Measurements from ENCODE around the gene KITLG. TPM values are rescaled to one million over a fixed set of nuclear protein-coding genes. Genes with fewer than 3 reads are reported as not detected.
"Not testable (repeated sequence)": the region's sequence is repeated elsewhere in the genome, so short reads cannot be mapped to it uniquely, and the experiment has no call there.

KITLG gene
- polyA plus RNA-seq, 2 of the 4 experiments (the other 2 are of a cell fraction): 8.0 to 10.1 TPM

DNA sequence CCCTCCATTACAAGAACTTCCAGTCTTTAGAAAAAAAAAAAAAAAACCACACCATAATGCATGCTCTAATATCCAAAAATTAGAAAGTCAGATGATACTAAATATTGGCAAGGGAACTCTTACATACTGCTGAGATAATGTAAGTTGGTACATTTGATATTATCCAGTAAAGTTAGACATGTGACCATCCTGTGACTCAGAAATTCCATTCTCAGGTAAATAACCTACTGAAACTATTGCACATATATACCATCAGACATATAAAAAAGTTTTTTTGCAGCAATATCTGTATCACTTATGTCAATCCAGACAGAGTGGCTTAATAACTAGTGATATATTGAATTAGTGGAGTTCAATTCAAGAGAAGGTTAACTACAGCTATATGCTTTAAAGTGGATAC, 63.5 kb downstream of the KITLG start:
- ChIA-PET POLR2A (no interaction called here), CTCF (no interaction called here)
- Histone ChIP-seq H3K9me3 (no peaks in the 10 kb centered on the region), H3K4me2 (no peak overlapping the region), H3K27ac (no peak overlapping the region), H3K4me3 (no peak overlapping the region), H3K4me1 (peaks cover 5% of the 10 kb centered on the region; the same call in 1 of the 3 replicates)
- TF ChIP-seq, protein P1, sequence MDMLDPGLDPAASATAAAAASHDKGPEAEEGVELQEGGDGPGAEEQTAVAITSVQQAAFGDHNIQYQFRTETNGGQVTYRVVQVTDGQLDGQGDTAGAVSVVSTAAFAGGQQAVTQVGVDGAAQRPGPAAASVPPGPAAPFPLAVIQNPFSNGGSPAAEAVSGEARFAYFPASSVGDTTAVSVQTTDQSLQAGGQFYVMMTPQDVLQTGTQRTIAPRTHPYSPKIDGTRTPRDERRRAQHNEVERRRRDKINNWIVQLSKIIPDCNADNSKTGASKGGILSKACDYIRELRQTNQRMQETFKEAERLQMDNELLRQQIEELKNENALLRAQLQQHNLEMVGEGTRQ (IDR thresholded peaks at IDR 0.05): no peak
- TF ChIP-seq HOXB5 (CRISPR knock-in tag; IDR thresholded peaks at IDR 0.05): no peak
- TF ChIP-seq FOSL2 (IDR thresholded peaks at IDR 0.05): no peak
- TF ChIP-seq FOSL2 (CRISPR knock-in tag; IDR thresholded peaks at IDR 0.05): no peak
- no peak for TF ChIP-seq HOXA7 (CRISPR knock-in tag; IDR thresholded peaks at IDR 0.05)
- FAIRE-seq (no peak), ATAC-seq (no peak), DNase-seq (ENCODE audit: low read depth in 1 of 2, low spot score in 1 of 2) (no peak)

DNA sequence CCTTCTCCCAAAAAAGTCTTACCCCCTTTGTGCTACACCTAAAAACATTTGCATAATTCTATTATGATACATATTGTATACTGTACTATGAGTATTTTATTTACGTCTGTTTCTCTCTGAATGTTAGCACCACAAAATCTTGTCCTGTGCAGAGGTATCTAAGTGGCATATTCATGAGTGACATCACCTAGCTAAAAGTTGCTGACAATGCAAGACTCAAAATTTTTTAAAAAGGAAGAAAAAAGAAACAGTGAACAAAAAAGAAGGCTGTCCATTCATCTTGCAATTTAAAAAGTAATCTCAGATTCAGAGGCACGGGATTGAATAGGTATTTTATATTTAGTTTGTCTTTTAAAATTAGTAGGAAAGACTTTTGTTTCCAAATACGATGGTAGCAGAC, 69.4 kb downstream of the KITLG start:
- Histone ChIP-seq H3K4me1 (peaks cover 5% of the 10 kb centered on the region; the same call in 1 of the 3 replicates), H3K9me3 (no peaks in the 10 kb centered on the region), H3K4me2 (no peak overlapping the region), H3K4me3 (no peak overlapping the region), H3K27ac (no peak overlapping the region)
- TF ChIP-seq MAFK (IDR thresholded peaks at IDR 0.05; ENCODE audit: partially characterized antibody) (peak; percentile 85), KDM1A (IDR thresholded peaks at IDR 0.05; ENCODE audit: low read depth) (no peak)
- WGBS (ENCODE audit: missing lambda C conversion rate): 89% methylated on average over 3 of the region's 3 CpGs
- ChIA-PET POLR2A (no interaction called here), CTCF (interaction anchor here (0.5 kb wide), 1 partner anchor 939 kb away, joined by 3 read pairs; no protein-coding TSS in a partner anchor)
- ATAC-seq: no peak
- DNase-seq (ENCODE audit: low read depth in 1 of 2, low spot score in 1 of 2): no peak
- no peak for FAIRE-seq

DNA sequence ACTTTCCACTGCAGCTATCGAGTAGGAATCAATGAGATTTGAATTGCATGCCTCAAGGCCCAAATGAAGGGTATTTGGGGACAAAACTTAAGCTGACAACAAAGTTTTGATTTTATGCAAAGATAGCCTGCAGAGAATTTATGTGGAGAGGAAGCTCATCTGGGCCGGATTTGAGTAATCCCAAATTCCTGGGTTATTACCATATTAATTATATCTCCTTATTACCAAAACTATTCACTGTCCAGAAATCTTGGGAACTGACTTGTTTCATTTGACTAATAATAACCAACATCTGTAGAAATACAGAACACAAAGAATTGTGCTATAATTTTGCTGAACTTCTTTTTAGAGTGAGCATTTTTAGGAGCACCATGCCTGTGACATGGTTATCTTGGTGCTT, 70.4 kb downstream of the KITLG start:
- ChIA-PET CTCF (interaction anchor here (1.0 kb wide), 1 partner anchor 13 kb away, joined by 4 read pairs; no protein-coding TSS in a partner anchor), POLR2A (no interaction called here)
- TF ChIP-seq KDM5A (IDR thresholded peaks at IDR 0.05) (no peak), MAZ (IDR thresholded peaks at IDR 0.05; ENCODE audit: borderline replicate concordance, low read depth, low read length) (no peak), TP53 (CRISPR knock-in tag; IDR thresholded peaks at IDR 0.05) (no peak), HOXB13 (CRISPR knock-in tag; IDR thresholded peaks at IDR 0.05; ENCODE audit: low read depth) (no peak), POLR2A (IDR thresholded peaks at IDR 0.05; ENCODE audit: low read length) (no peak)
- H3K27ac ChIP-seq: no peak overlapping the region
- ATAC-seq (no peak), DNase-seq (ENCODE audit: low read depth in 1 of 2, low spot score in 1 of 2) (no peak), FAIRE-seq (no peak)
- WGBS (ENCODE audit: missing lambda C conversion rate): 85% methylated on average over 2 of the region's 2 CpGs
- H3K4me3 ChIP-seq: no peak overlapping the region
- H3K4me2 ChIP-seq: no peak overlapping the region
- no peaks in the 10 kb centered on the region for H3K9me3 ChIP-seq
- peaks cover 5% of the 10 kb centered on the region; the same call in 1 of the 3 replicates for H3K4me1 ChIP-seq

DNA sequence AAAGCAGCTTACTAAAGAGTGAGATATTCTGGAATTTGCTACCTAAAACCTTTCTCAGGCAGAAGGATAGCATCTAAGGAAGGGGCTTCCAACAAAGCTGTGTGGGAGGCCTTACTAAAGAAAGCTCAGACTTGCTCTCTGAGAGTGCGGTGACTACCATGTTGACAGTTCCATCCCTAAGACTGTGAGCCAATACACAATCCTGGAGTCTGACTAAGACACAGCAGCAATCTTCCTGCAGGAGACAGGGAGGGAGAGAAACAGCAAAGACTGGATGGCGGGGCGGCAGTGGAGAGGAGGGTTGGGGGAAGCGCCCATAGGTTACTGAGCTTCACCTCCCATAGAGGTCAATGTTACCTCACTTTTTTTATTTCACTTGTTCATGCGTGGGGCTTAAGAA, 70.9 kb downstream of the KITLG start:
- Histone ChIP-seq H3K27ac (no peak overlapping the region), H3K4me3 (no peak overlapping the region), H3K9me3 (no peaks in the 10 kb centered on the region), H3K4me2 (no peak overlapping the region), H3K4me1 (peaks cover 5% of the 10 kb centered on the region; the same call in 1 of the 3 replicates)
- WGBS (ENCODE audit: missing lambda C conversion rate): 89% methylated on average over 5 of the region's 5 CpGs
- TF ChIP-seq TP53 (CRISPR knock-in tag; IDR thresholded peaks at IDR 0.05): no peak
- TF ChIP-seq SMC3 (IDR thresholded peaks at IDR 0.05): no peak
- TF ChIP-seq CEBPB (IDR thresholded peaks at IDR 0.05): no peak
- no peak for DNase-seq (ENCODE audit: low read depth in 1 of 2, low spot score in 1 of 2)
- no peak for ATAC-seq
- no peak for FAIRE-seq
- ChIA-PET POLR2A (no interaction called here), CTCF (interaction anchor here (1.0 kb wide), 1 partner anchor 12 kb away, joined by 4 read pairs; no protein-coding TSS in a partner anchor)

DNA sequence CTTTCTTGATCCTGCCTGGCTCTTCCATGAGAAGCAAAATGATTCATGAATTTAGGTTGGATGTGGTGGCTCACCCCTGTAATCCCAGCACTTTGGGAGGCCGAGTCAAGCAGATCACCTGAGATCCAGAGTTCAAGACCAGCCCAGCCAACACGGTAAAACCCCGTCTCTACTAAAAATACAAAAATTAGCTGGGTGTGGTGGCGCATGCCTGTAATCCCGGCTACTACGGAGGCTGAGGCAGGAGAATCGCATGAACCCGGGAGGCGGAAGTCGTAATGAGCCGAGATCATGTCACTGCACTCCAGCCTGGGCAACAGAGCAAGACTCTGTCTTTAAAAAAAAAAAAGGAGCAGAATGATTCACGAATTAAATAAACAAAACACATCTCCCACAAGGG, 72.4 kb downstream of the KITLG start:
- DNase-seq (ENCODE audit: low read depth in 1 of 2, low spot score in 1 of 2); CTCF ChIA-PET; ATAC-seq; H3K27ac ChIP-seq; POLR2A ChIA-PET; H3K4me3 ChIP-seq; FAIRE-seq; H3K9me3 ChIP-seq; H3K4me2 ChIP-seq; H3K4me1 ChIP-seq: not testable (repeated sequence)
- 86% methylated on average over 12 of the region's 12 CpGs for WGBS (ENCODE audit: missing lambda C conversion rate)

DNA sequence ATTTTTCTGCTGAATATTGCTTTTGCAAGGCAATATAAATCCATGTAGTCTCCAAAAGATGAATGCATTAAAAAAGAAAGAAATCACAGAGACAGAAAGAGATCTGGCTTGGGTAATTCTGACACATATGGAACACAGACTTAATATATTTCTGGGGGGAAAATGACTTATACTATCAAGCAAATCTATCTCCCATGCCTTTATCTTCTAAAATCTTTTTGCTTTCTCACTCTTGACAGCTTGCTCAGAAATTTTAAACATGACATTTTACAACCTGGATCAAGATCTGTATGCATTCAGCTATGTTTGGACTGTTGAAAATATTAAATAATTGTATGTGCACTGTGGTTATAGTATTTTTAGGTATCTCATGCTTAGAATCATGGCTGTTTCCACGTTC, 73.0 kb downstream of the KITLG start:
- Histone ChIP-seq H3K9me3 (no peaks in the 10 kb centered on the region), H3K27ac (no peak overlapping the region), H3K4me2 (no peak overlapping the region), H3K4me1 (0 out of 3 replicates have a peak, but pooled peaks cover 3% of the 10 kb centered on the region), H3K4me3 (no peak overlapping the region)
- DNase-seq (ENCODE audit: low read depth in 1 of 2, low spot score in 1 of 2): no peak
- TF ChIP-seq, protein P2, sequence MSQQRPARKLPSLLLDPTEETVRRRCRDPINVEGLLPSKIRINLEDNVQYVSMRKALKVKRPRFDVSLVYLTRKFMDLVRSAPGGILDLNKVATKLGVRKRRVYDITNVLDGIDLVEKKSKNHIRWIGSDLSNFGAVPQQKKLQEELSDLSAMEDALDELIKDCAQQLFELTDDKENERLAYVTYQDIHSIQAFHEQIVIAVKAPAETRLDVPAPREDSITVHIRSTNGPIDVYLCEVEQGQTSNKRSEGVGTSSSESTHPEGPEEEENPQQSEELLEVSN (IDR thresholded peaks at IDR 0.05; ENCODE audit: borderline replicate concordance, low read depth): no peak
- TF ChIP-seq EP300 (IDR thresholded peaks at IDR 0.05): no peak
- TF ChIP-seq HEYL (CRISPR knock-in tag; IDR thresholded peaks at IDR 0.05): no peak
- no peak for TF ChIP-seq TFCP2L1 (CRISPR knock-in tag; IDR thresholded peaks at IDR 0.05)
- no peak for TF ChIP-seq HDAC2 (IDR thresholded peaks at IDR 0.05)
- TF ChIP-seq CEBPB (IDR thresholded peaks at IDR 0.05): no peak
- no peak for TF ChIP-seq PHF8 (IDR thresholded peaks at IDR 0.05; ENCODE audit: borderline replicate concordance, low read depth)
- TF ChIP-seq POLR2AphosphoS2 (conservative IDR thresholded peaks at IDR 0.05; ENCODE audit: low read length): no peak
- TF ChIP-seq MYC (IDR thresholded peaks at IDR 0.05; ENCODE audit: borderline replicate concordance, low read length): no peak
- TF ChIP-seq, protein P3, sequence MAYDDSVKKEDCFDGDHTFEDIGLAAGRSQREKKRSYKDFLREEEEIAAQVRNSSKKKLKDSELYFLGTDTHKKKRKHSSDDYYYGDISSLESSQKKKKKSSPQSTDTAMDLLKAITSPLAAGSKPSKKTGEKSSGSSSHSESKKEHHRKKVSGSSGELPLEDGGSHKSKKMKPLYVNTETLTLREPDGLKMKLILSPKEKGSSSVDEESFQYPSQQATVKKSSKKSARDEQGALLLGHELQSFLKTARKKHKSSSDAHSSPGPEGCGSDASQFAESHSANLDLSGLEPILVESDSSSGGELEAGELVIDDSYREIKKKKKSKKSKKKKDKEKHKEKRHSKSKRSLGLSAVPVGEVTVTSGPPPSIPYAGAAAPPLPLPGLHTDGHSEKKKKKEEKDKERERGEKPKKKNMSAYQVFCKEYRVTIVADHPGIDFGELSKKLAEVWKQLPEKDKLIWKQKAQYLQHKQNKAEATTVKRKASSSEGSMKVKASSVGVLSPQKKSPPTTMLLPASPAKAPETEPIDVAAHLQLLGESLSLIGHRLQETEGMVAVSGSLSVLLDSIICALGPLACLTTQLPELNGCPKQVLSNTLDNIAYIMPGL (CRISPR knock-in tag; IDR thresholded peaks at IDR 0.05; ENCODE audit: borderline replicate concordance): no peak
- TF ChIP-seq EHF (CRISPR knock-in tag; IDR thresholded peaks at IDR 0.05): no peak
- FAIRE-seq: no peak
- WGBS (ENCODE audit: missing lambda C conversion rate): 79% methylated on average over 1 of the region's 1 CpG
- ChIA-PET POLR2A (no interaction called here), CTCF (no interaction called here)
- no peak for ATAC-seq
